ENCODE results near the gene XRN1. TPM values are rescaled to one million over a fixed set of nuclear protein-coding genes. Genes with fewer than 3 reads are reported as not detected.

XRN1 gene
- total RNA-seq, 1 experiment from 2014 or later, result 26.7 TPM

DNA sequence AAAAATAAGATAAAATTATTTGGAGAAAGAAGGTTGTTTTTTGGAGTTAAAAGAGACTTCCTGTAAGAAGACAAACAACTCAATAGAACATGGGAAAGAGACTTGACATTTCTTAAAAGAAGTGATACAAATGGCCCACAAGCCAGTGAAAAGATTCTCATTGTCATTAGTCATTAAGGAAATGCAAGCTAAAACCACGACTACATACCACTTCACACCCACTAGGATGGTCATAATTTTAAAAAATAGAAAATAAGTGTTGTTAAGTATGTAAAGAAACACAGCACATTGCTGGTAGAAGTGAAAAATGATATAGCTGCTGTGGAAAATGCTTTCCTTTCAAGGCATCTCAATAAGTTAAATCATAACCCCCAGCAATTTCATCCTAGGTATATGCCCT, 178.1 kb downstream of the XRN1 start:
- Histone ChIP-seq H3K27me3 (replicated peaks; ENCODE audit: insufficient read depth, low read depth, low read length, poor library complexity) (no peaks in the 10 kb centered on the region), H3K4me1 (ENCODE audit: insufficient read depth, low read length, poor library complexity, severe bottlenecking) (peaks cover 33% of the 10 kb centered on the region), H3K27ac (ENCODE audit: low read depth, low read length, poor library complexity, severe bottlenecking) (no peak overlapping the region), H3K9me3 (ENCODE audit: low read depth, low read length, poor library complexity, severe bottlenecking) (no peaks in the 10 kb centered on the region), H3K4me3 (ENCODE audit: low read depth, low read length, poor library complexity, severe bottlenecking) (no peak overlapping the region), H3K36me3 (ENCODE audit: insufficient read depth, low read length, poor library complexity, severe bottlenecking) (no peaks in the 10 kb centered on the region)
- DNase-seq (ENCODE audit: low spot score), result no peak
- POLR2A ChIA-PET (ENCODE audit: low non-redundant PET), result no interaction called here
- BruUV-seq (replicated peaks), result no TSS peak
- intact Hi-C loops (cut with micrococcal nuclease; ENCODE audit: unreplicated experiment), result loop anchor here (5.0 kb wide), 1 partner anchor 42 kb away; the partner anchor contains the start of gene GK5
- TF ChIP-seq EZH2 (IDR thresholded peaks at IDR 0.05; ENCODE audit: borderline replicate concordance, low read depth, low read length, poor library complexity, severe bottlenecking), result no peak
- TF ChIP-seq, protein P1, sequence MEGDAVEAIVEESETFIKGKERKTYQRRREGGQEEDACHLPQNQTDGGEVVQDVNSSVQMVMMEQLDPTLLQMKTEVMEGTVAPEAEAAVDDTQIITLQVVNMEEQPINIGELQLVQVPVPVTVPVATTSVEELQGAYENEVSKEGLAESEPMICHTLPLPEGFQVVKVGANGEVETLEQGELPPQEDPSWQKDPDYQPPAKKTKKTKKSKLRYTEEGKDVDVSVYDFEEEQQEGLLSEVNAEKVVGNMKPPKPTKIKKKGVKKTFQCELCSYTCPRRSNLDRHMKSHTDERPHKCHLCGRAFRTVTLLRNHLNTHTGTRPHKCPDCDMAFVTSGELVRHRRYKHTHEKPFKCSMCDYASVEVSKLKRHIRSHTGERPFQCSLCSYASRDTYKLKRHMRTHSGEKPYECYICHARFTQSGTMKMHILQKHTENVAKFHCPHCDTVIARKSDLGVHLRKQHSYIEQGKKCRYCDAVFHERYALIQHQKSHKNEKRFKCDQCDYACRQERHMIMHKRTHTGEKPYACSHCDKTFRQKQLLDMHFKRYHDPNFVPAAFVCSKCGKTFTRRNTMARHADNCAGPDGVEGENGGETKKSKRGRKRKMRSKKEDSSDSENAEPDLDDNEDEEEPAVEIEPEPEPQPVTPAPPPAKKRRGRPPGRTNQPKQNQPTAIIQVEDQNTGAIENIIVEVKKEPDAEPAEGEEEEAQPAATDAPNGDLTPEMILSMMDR (conservative IDR thresholded peaks at IDR 0.05; ENCODE audit: low read depth, low read length), result no peak
- CTCF ChIA-PET, result no interaction called here

DNA sequence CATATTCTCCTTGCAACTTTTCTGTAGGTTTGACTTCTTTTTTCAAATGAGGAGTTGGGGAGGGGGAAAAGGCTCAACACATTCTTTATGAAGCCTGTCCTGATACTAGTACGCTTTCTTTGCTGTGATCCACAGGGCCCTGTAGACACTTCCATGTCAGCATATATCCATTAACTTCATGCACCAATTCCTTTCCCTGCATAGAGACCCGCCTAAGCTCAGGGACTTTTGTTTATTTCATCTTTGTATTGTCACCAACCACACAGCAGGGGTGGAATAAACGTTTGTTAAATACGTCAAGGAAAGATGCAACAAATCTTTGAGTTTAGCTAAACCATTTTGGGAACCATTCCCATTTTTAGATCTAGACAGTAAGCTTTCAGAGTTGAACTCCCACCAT, 179.4 kb downstream of the XRN1 start:
- Histone ChIP-seq H3K9me3 (ENCODE audit: low read depth, low read length, poor library complexity, severe bottlenecking) (no peaks in the 10 kb centered on the region), H3K4me1 (ENCODE audit: insufficient read depth, low read length, poor library complexity, severe bottlenecking) (peaks cover 31% of the 10 kb centered on the region), H3K27me3 (replicated peaks; ENCODE audit: insufficient read depth, low read depth, low read length, poor library complexity) (no peaks in the 10 kb centered on the region), H3K36me3 (ENCODE audit: insufficient read depth, low read length, poor library complexity, severe bottlenecking) (no peaks in the 10 kb centered on the region), H3K27ac (ENCODE audit: low read depth, low read length, poor library complexity, severe bottlenecking) (no peak overlapping the region), H3K4me3 (ENCODE audit: low read depth, low read length, poor library complexity, severe bottlenecking) (no peak overlapping the region)
- ChIA-PET POLR2A (ENCODE audit: low non-redundant PET) (no interaction called here), CTCF (no interaction called here)
- intact Hi-C loops (cut with micrococcal nuclease; ENCODE audit: unreplicated experiment), result no loop called here
- TF ChIP-seq EZH2 (IDR thresholded peaks at IDR 0.05; ENCODE audit: borderline replicate concordance, low read depth, low read length, poor library complexity, severe bottlenecking), result no peak
- TF ChIP-seq, protein P1 (conservative IDR thresholded peaks at IDR 0.05; ENCODE audit: low read depth, low read length), result no peak
- no peak for DNase-seq (ENCODE audit: low spot score)
- no TSS peak for BruUV-seq (replicated peaks)

DNA sequence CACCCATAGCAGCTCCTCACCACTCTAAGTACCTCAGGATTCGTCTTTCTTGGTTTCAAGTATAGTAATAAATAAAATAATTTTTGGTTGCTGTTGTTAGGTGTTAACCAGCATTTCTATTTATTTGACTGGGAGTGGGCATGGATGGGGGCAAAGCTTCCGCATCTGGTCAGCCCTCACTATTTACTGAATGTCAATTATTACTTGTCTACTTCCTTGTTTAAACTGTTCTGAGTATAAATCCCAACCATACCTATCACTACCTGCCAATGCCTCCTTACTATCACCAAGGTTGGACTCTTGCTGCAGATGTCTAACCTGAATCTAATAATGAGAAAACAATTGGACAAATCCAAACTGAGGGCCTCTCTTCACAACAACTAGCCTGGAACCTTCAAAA, 180.6 kb downstream of the XRN1 start:
- Histone ChIP-seq H3K4me1 (ENCODE audit: insufficient read depth, low read length, poor library complexity, severe bottlenecking) (peaks cover 20% of the 10 kb centered on the region), H3K4me3 (ENCODE audit: low read depth, low read length, poor library complexity, severe bottlenecking) (no peak overlapping the region), H3K27me3 (replicated peaks; ENCODE audit: insufficient read depth, low read depth, low read length, poor library complexity) (no peaks in the 10 kb centered on the region), H3K27ac (ENCODE audit: low read depth, low read length, poor library complexity, severe bottlenecking) (no peak overlapping the region), H3K9me3 (ENCODE audit: low read depth, low read length, poor library complexity, severe bottlenecking) (no peaks in the 10 kb centered on the region), H3K36me3 (ENCODE audit: insufficient read depth, low read length, poor library complexity, severe bottlenecking) (no peaks in the 10 kb centered on the region)
- POLR2A ChIA-PET (ENCODE audit: low non-redundant PET), result no interaction called here
- TF ChIP-seq, protein P1 (conservative IDR thresholded peaks at IDR 0.05; ENCODE audit: low read depth, low read length), result no peak
- TF ChIP-seq EZH2 (IDR thresholded peaks at IDR 0.05; ENCODE audit: borderline replicate concordance, low read depth, low read length, poor library complexity, severe bottlenecking), result no peak
- DNase-seq (ENCODE audit: low spot score), result no peak
- BruUV-seq (replicated peaks), result no TSS peak
- intact Hi-C loops (cut with micrococcal nuclease; ENCODE audit: unreplicated experiment), result no loop called here
- CTCF ChIA-PET, result no interaction called here
